Measurements from ENCODE around the gene ATG9B.

Gene ATG9B

GRCh38 chr7:151018421-151019129 is 5.7 kb downstream of the ATG9B start:
- Histone ChIP-seq H3K27me3 (ENCODE audit: control insufficient read depth in 1 of 2, insufficient read depth in 2 of 2, low read length in 2 of 2) (peaks cover 19 to 63% of the 10 kb centered on the region in 2 donors), H3K9ac (ENCODE audit: low read length) (no peak overlapping the region)

DNA sequence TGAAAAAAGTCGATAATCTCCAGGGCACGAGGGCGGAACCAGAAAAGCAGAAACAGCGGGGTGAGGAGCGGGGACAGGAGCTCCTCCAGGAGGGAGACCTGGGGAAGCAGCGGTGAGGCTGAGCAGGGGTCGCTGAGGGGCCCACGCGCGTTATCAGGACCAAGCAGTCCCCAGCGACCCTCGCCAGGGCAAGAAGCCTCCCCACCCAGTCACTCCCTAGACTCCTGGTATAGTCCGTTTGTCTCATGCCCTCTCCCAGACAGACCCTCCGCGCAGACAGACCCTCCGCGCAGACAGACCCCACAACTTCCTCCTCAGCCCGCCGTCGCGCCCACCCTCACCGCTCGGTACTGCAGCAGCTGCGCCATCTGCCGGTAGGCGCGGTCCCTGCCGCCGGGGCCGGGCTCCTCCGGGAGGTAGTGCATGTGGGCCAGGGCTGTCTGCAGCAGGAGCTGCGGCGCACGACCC is 6.3 kb downstream of the ATG9B start:
- Histone ChIP-seq H3K9me3 (ENCODE audit: low read length) (no peaks in the 10 kb centered on the region), H3K36me3 (ENCODE audit: insufficient read depth, low read length) (no peaks in the 10 kb centered on the region), H3K4me1 (ENCODE audit: insufficient read depth, low read length) (peaks cover 13% of the 10 kb centered on the region), H3K4me3 (ENCODE audit: low read depth in 1 of 2, low read length in 2 of 2) (peak overlapping the region in 1 of 2 donors; percentile 38), H3K27me3 (ENCODE audit: control insufficient read depth in 1 of 2, insufficient read depth in 2 of 2, low read length in 2 of 2) (peaks cover 22 to 69% of the 10 kb centered on the region in 2 donors), H3K9ac (ENCODE audit: low read length) (no peak overlapping the region), H3K27ac (ENCODE audit: low read depth, low read length) (no peak overlapping the region)

More at GRCh38 chr7:151018421-151019129, 5.7 kb downstream of the ATG9B start:
- no peak overlapping the region for H3K27ac ChIP-seq (ENCODE audit: low read depth, low read length)
- H3K4me1 ChIP-seq (ENCODE audit: insufficient read depth, low read length), result peaks cover 13% of the 10 kb centered on the region
- no peaks in the 10 kb centered on the region for H3K36me3 ChIP-seq (ENCODE audit: insufficient read depth, low read length)
- no peaks in the 10 kb centered on the region for H3K9me3 ChIP-seq (ENCODE audit: low read length)
- H3K4me3 ChIP-seq (ENCODE audit: low read depth in 1 of 2, low read length in 2 of 2), result peak overlapping the region; percentile 27 to 38

GRCh38 chr7:151017370-151017952 is 6.8 kb downstream of the ATG9B start:
- Histone ChIP-seq H3K36me3 (ENCODE audit: insufficient read depth, low read length) (no peaks in the 10 kb centered on the region), H3K9me3 (ENCODE audit: low read length) (no peaks in the 10 kb centered on the region), H3K4me1 (ENCODE audit: insufficient read depth, low read length) (peaks cover 13% of the 10 kb centered on the region), H3K9ac (ENCODE audit: low read length) (no peak overlapping the region), H3K4me3 (ENCODE audit: low read depth in 1 of 2, low read length in 2 of 2) (no peak overlapping the region), H3K27ac (ENCODE audit: low read depth, low read length) (no peak overlapping the region), H3K27me3 (ENCODE audit: control insufficient read depth in 1 of 2, insufficient read depth in 2 of 2, low read length in 2 of 2) (peaks cover 27 to 69% of the 10 kb centered on the region in 2 donors)

DNA sequence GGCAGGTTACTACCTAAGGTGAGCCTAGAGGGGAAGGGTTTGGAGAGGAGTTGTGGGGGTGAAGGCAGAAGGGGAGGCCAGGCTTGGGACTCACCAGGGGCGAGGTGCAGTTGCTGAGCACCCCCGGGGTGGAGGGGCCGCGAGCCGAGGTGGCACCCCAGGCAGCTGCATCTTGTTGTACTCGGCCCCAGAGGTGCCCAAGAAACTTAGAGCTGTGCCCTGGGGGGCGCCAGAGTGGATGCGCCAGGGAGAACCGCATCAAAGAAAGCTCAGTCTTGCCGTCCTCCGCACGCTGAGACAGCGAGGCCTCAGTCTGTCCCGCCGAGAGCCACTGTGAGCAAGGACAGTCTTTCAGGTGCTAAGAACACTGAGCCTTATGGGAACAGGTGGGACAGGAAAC is 7.4 kb downstream of the ATG9B start:
- H3K9me3 ChIP-seq (ENCODE audit: low read length), result no peaks in the 10 kb centered on the region
- H3K4me1 ChIP-seq (ENCODE audit: insufficient read depth, low read length), result peaks cover 13% of the 10 kb centered on the region
- no peaks in the 10 kb centered on the region for H3K36me3 ChIP-seq (ENCODE audit: insufficient read depth, low read length)
- no peak overlapping the region for H3K27ac ChIP-seq (ENCODE audit: low read depth, low read length)
- peaks cover 30 to 69% of the 10 kb centered on the region in 2 donors for H3K27me3 ChIP-seq (ENCODE audit: control insufficient read depth in 1 of 2, insufficient read depth in 2 of 2, low read length in 2 of 2)
- no peak overlapping the region for H3K4me3 ChIP-seq (ENCODE audit: low read depth in 1 of 2, low read length in 2 of 2)
- H3K9ac ChIP-seq (ENCODE audit: low read length), result no peak overlapping the region

- Histone ChIP-seq H3K27ac (ENCODE audit: low read depth, low read length) (no peak overlapping the region), H3K36me3 (ENCODE audit: insufficient read depth, low read length) (no peaks in the 10 kb centered on the region), H3K4me1 (ENCODE audit: insufficient read depth, low read length) (peaks cover 13% of the 10 kb centered on the region), H3K4me3 (ENCODE audit: low read depth in 1 of 2, low read length in 2 of 2) (no peak overlapping the region), H3K9ac (ENCODE audit: low read length) (no peak overlapping the region), H3K9me3 (ENCODE audit: low read length) (no peaks in the 10 kb centered on the region), H3K27me3 (ENCODE audit: control insufficient read depth in 1 of 2, insufficient read depth in 2 of 2, low read length in 2 of 2) (peaks cover 30 to 69% of the 10 kb centered on the region in 2 donors)
Observed at GRCh38 chr7:151016505-151016904, 7.8 kb downstream of the ATG9B start.

DNA sequence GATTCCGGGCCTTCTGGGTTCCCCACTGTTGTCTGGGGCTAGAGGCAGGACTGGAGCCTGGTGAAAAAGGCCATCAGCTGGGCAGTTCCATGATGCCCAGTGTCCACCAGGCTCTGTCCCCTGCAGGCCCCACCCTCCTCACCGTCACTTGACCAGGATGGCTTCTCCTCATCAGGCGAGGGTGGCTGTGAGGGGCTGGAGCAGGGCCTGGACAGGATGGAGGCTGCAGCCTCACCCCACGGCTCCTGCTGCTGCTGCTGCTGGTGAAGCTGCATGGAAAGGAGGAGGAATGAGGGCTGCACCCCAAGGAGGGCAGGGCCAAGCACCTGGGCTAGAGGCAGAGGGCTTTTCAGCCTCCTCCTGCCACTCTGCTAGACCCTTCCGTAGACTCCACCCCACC is 8.3 kb downstream of the ATG9B start:
- no peak overlapping the region for H3K27ac ChIP-seq (ENCODE audit: low read depth, low read length)
- H3K4me1 ChIP-seq (ENCODE audit: insufficient read depth, low read length), result peaks cover 13% of the 10 kb centered on the region
- no peaks in the 10 kb centered on the region for H3K9me3 ChIP-seq (ENCODE audit: low read length)
- H3K27me3 ChIP-seq (ENCODE audit: control insufficient read depth in 1 of 2, insufficient read depth in 2 of 2, low read length in 2 of 2), result peaks cover 30 to 67% of the 10 kb centered on the region in 2 donors
- no peak overlapping the region for H3K9ac ChIP-seq (ENCODE audit: low read length)
- H3K36me3 ChIP-seq (ENCODE audit: insufficient read depth, low read length), result no peaks in the 10 kb centered on the region
- H3K4me3 ChIP-seq (ENCODE audit: low read depth in 1 of 2, low read length in 2 of 2), result no peak overlapping the region

DNA sequence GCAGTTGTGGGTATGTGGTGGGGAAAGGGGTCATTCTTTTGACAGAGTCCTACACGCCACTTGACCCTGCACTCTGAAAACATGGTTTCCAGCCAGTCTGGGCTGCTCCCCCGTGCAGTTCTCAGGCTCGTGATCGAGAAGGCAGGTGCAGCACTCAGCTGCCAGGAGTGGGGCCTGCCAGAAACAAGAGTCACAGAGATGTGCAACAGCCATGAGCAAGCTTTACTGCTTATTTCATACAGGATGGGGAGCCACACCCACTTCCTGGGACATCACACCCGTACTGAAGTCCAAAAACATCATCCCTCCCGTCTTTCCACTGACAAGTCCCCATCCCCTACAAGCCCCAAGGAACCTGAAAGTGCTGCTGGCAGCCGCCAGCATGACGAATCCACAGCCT is 9.3 kb downstream of the ATG9B start:
- Histone ChIP-seq H3K4me1 (ENCODE audit: insufficient read depth, low read length) (peaks cover 13% of the 10 kb centered on the region), H3K27me3 (ENCODE audit: control insufficient read depth in 1 of 2, insufficient read depth in 2 of 2, low read length in 2 of 2) (peaks cover 30 to 69% of the 10 kb centered on the region in 2 donors), H3K9ac (ENCODE audit: low read length) (no peak overlapping the region)

GRCh38 chr7:151013733-151014497 is 10.4 kb downstream of the ATG9B start:
- peak overlapping the region in 1 of 2 donors; percentile 50 for H3K4me3 ChIP-seq (ENCODE audit: low read depth in 1 of 2, low read length in 2 of 2)
- no peak overlapping the region for H3K27ac ChIP-seq (ENCODE audit: low read depth, low read length)
- no peaks in the 10 kb centered on the region for H3K9me3 ChIP-seq (ENCODE audit: low read length)
- H3K4me1 ChIP-seq (ENCODE audit: insufficient read depth, low read length), result peaks cover 13% of the 10 kb centered on the region
- H3K9ac ChIP-seq (ENCODE audit: low read length), result no peak overlapping the region
- H3K36me3 ChIP-seq (ENCODE audit: insufficient read depth, low read length), result no peaks in the 10 kb centered on the region
- H3K27me3 ChIP-seq (ENCODE audit: control insufficient read depth in 1 of 2, insufficient read depth in 2 of 2, low read length in 2 of 2), result peaks cover 30 to 66% of the 10 kb centered on the region in 2 donors

More for the DNA sequence above, 9.3 kb downstream of the ATG9B start:
- no peaks in the 10 kb centered on the region for H3K9me3 ChIP-seq (ENCODE audit: low read length)
- H3K4me3 ChIP-seq (ENCODE audit: low read depth in 1 of 2, low read length in 2 of 2), result no peak overlapping the region
- H3K27ac ChIP-seq (ENCODE audit: low read depth, low read length), result no peak overlapping the region
- H3K36me3 ChIP-seq (ENCODE audit: insufficient read depth, low read length), result no peaks in the 10 kb centered on the region

DNA sequence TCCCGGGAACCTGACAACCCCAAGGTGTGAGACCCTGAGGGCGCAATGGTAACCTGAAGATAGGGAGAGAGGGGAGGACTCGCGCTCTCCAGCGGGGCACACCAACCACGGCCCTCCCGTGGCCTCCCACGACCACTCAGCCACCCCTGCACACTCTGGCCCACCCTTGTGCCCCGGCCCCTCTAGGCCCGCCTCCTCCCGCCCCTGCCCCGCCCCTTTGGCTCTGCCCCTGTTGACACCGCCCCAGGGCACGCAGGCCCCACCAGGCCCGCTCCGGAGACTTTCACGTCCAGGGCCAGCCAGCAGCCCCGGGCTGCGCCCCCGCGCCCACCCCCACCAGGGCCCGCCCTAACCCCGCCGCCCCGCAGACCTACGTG is 10.9 kb downstream of the ATG9B start:
- H3K9me3 ChIP-seq (ENCODE audit: low read length), result no peaks in the 10 kb centered on the region
- H3K27me3 ChIP-seq (ENCODE audit: control insufficient read depth in 1 of 2, insufficient read depth in 2 of 2, low read length in 2 of 2), result peaks cover 30 to 69% of the 10 kb centered on the region in 2 donors
- H3K9ac ChIP-seq (ENCODE audit: low read length), result no peak overlapping the region
- H3K27ac ChIP-seq (ENCODE audit: low read depth, low read length), result no peak overlapping the region
- peaks cover 11% of the 10 kb centered on the region for H3K4me1 ChIP-seq (ENCODE audit: insufficient read depth, low read length)
- no peak overlapping the region for H3K4me3 ChIP-seq (ENCODE audit: low read depth in 1 of 2, low read length in 2 of 2)
- H3K36me3 ChIP-seq (ENCODE audit: insufficient read depth, low read length), result no peaks in the 10 kb centered on the region

DNA sequence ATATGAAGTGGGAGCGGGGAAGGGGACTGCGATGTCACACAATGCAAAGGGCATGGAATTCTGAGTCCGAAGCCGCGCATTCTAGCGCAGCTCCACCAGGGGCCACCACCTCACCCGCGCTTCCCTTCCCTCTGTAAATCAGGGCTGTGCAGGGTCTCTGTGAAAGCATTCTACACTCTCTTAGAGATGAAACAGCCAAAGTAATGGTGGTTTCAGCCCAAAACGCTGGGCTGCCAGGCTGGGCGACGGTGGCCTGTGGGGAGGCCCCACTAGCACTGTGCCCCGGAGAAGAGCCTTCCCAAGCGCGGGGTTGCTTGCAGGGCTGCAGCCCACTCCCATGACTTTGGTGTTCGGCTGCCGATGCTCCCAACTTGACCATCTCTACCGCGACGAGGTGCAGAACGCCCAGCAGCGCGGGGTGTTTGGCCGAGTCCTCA is 11.4 kb downstream of the ATG9B start:
- peaks cover 28 to 67% of the 10 kb centered on the region in 2 donors for H3K27me3 ChIP-seq (ENCODE audit: control insufficient read depth in 1 of 2, insufficient read depth in 2 of 2, low read length in 2 of 2)
- H3K27ac ChIP-seq (ENCODE audit: low read depth, low read length), result no peak overlapping the region
- H3K4me1 ChIP-seq (ENCODE audit: insufficient read depth, low read length), result peaks cover 6% of the 10 kb centered on the region
- H3K9me3 ChIP-seq (ENCODE audit: low read length), result no peaks in the 10 kb centered on the region
- no peak overlapping the region for H3K9ac ChIP-seq (ENCODE audit: low read length)
- no peak overlapping the region for H3K4me3 ChIP-seq (ENCODE audit: low read depth in 1 of 2, low read length in 2 of 2)
- H3K36me3 ChIP-seq (ENCODE audit: insufficient read depth, low read length), result no peaks in the 10 kb centered on the region

GRCh38 chr7:151012031-151012692 is 12.1 kb downstream of the ATG9B start:
- Histone ChIP-seq H3K27me3 (ENCODE audit: control insufficient read depth in 1 of 2, insufficient read depth in 2 of 2, low read length in 2 of 2) (peaks cover 20 to 61% of the 10 kb centered on the region in 2 donors), H3K9ac (ENCODE audit: low read length) (no peak overlapping the region), H3K27ac (ENCODE audit: low read depth, low read length) (no peak overlapping the region), H3K36me3 (ENCODE audit: insufficient read depth, low read length) (no peaks in the 10 kb centered on the region), H3K4me3 (ENCODE audit: low read depth in 1 of 2, low read length in 2 of 2) (no peak overlapping the region), H3K9me3 (ENCODE audit: low read length) (no peaks in the 10 kb centered on the region), H3K4me1 (ENCODE audit: insufficient read depth, low read length) (no peaks in the 10 kb centered on the region)
